A549 treated with Hydrocortisone at 1 μM for 4 hours (cell line): ENCODE results near the gene MYL6. TPM values are rescaled to one million over a fixed set of nuclear protein-coding genes. Genes with fewer than 3 reads are reported as not detected.

ENCODE experiments used
- total RNA-seq: library from RNA; stranded (reverse); fragments of 200-300 nt; extraction: Qiagen RNA extraction; gene quantifications from 5 replicates; pipeline ENCODE4 v1.2.3, GENCODE V29; 2022

The MYL6 gene
- total RNA-seq, result 2,179 to 2,596 TPM (median 2,229 TPM) in 5 replicates

GRCh38 chr12:56158029-56158925, at the start of gene MYL6:
MYL6 (plus strand) TSS chr12:56158359; CDS start chr12:56158402, 43 bp downstream.

GRCh38 chr12:56116267-56117081, 41.7 kb upstream of the MYL6 start, which contains the start of gene RPL41:
RPL41 (plus strand) TSS chr12:56116633.

GRCh38 chr12:56117778-56118687, 40.1 kb upstream of the MYL6 start, which contains the start of gene ZC3H10:
ZC3H10 (plus strand) TSS chr12:56118266; CDS start chr12:56120563, 2,297 bp downstream.

GRCh38 chr12:56127888-56128669, 30.1 kb upstream of the MYL6 start, which contains the start of gene ESYT1:
ESYT1 (plus strand) TSS chr12:56128267; CDS start chr12:56128320, 53 bp downstream.

GRCh38 chr12:56152132-56152755, 5.9 kb upstream of the MYL6 start, which contains the start of gene MYL6B:
MYL6B (plus strand) TSS chr12:56152587; CDS start chr12:56153919, 1,332 bp downstream.

GRCh38 chr12:56189099-56189917, 31.1 kb downstream of the MYL6 start, which contains the start of gene SMARCC2:
SMARCC2 (minus strand) TSS chr12:56189483; CDS start chr12:56189461, 22 bp downstream.

Other genes starting within 250 kb of the MYL6 start
- 39.8 to 42.5 TPM (median 41.0 TPM) in 5 replicates for gene PYM1, start 230.5 kb upstream of the MYL6 start, total RNA-seq
- gene DGKA, start 227.2 kb upstream of the MYL6 start, total RNA-seq, result 19.0 to 23.5 TPM (median 21.9 TPM) in 5 replicates
- gene PMEL, start 192.3 kb upstream of the MYL6 start, total RNA-seq, result 0.47 to 1.4 TPM (median 1.0 TPM) in 5 replicates
- gene CDK2, start 191.5 kb upstream of the MYL6 start, total RNA-seq, result 47.5 to 58.7 TPM (median 52.8 TPM) in 5 replicates
- gene RAB5B, start 184.3 kb upstream of the MYL6 start, total RNA-seq, result 26.1 to 35.8 TPM (median 33.9 TPM) in 5 replicates
- gene SUOX, start 161.1 kb upstream of the MYL6 start, total RNA-seq, result 7.2 to 10.2 TPM (median 9.5 TPM) in 5 replicates
- gene IKZF4, start 137.3 kb upstream of the MYL6 start, total RNA-seq, result 2.2 to 2.8 TPM (median 2.6 TPM) in 5 replicates
- gene RPS26, start 116.4 kb upstream of the MYL6 start, total RNA-seq, result 493 to 887 TPM (median 760 TPM) in 5 replicates
- gene ERBB3, start 78.2 kb upstream of the MYL6 start, total RNA-seq, result 0.78 to 1.5 TPM (median 1.1 TPM) in 5 replicates
- gene PA2G4, start 53.8 kb upstream of the MYL6 start, total RNA-seq, result 268 to 375 TPM (median 283 TPM) in 5 replicates
- gene RPL41, start 41.7 kb upstream of the MYL6 start, total RNA-seq, result 4,103 to 6,224 TPM (median 5,662 TPM) in 5 replicates
- 2.9 to 3.6 TPM (median 3.1 TPM) in 5 replicates for gene ZC3H10, start 40.1 kb upstream of the MYL6 start, total RNA-seq
- 63.6 to 69.7 TPM (median 65.9 TPM) in 5 replicates for gene ESYT1, start 30.1 kb upstream of the MYL6 start, total RNA-seq
- 66.8 to 83.8 TPM (median 78.9 TPM) in 5 replicates for gene MYL6B, start 5.8 kb upstream of the MYL6 start, total RNA-seq
- 28.4 to 36.2 TPM (median 33.1 TPM) in 5 replicates for gene SMARCC2, start 31.1 kb downstream of the MYL6 start, total RNA-seq
- 22.2 to 30.8 TPM (median 25.8 TPM) in 5 replicates for gene RNF41, start 63.6 kb downstream of the MYL6 start, total RNA-seq
- 55.6 to 63.2 TPM (median 62.6 TPM) in 5 replicates for gene NABP2, start 66.0 kb downstream of the MYL6 start, total RNA-seq
- not detected in 5 replicates for gene SLC39A5, start 71.7 kb downstream of the MYL6 start, total RNA-seq
- gene ANKRD52, start 100.0 kb downstream of the MYL6 start, total RNA-seq, result 37.4 to 45.4 TPM (median 44.6 TPM) in 5 replicates
- 14.2 to 16.2 TPM (median 15.9 TPM) in 5 replicates for gene COQ10A, start 108.6 kb downstream of the MYL6 start, total RNA-seq
- 150 to 202 TPM (median 152 TPM) in 5 replicates for gene CS, start 142.0 kb downstream of the MYL6 start, total RNA-seq
- 91.7 to 148 TPM (median 140 TPM) in 5 replicates for gene CNPY2, start 157.6 kb downstream of the MYL6 start, total RNA-seq
- 13.6 to 17.4 TPM (median 14.0 TPM) in 5 replicates for gene PAN2, start 175.6 kb downstream of the MYL6 start, total RNA-seq
- 0.43 to 0.69 TPM (median 0.53 TPM) in 5 replicates for gene IL23A, start 180.5 kb downstream of the MYL6 start, total RNA-seq
- gene STAT2, start 201.7 kb downstream of the MYL6 start, total RNA-seq, result 10.4 to 14.3 TPM (median 12.1 TPM) in 5 replicates
- not detected in 5 replicates for gene APOF, start 204.5 kb downstream of the MYL6 start, total RNA-seq